Measurements from ENCODE around the gene ADRB1. TPM values are rescaled to one million over a fixed set of nuclear protein-coding genes. Genes with fewer than 3 reads are reported as not detected.

Gene ADRB1
- total and polyA plus RNA-seq, 4 donors: 6.6 to 21.4 (median 7.9) TPM

- ATAC-seq (ENCODE audit: insufficient read depth, low FRiP score): no peak
- Histone ChIP-seq H3K27ac (ENCODE audit: low read depth in 1 of 2, low read length in 1 of 2) (peak overlapping the region in 1 of 2 donors; percentile 33), H3K9ac (ENCODE audit: insufficient read depth in 1 of 2, low read length in 2 of 2) (no peak overlapping the region), H3K27me3 (ENCODE audit: control insufficient read depth in 3 of 3, insufficient read depth in 3 of 3, low read length in 2 of 3) (no peaks in the 10 kb centered on the region), H3K4me1 (ENCODE audit: control insufficient read depth in 5 of 5, insufficient read depth in 5 of 5, low read length in 5 of 5) (peaks cover 0 to 12% (median 9%) of the 10 kb centered on the region in 5 donors), H3K9me3 (ENCODE audit: control insufficient read depth in 4 of 4, insufficient read depth in 3 of 4, low read length in 3 of 4) (peaks cover 0 to 2% (median 0%) of the 10 kb centered on the region in 4 donors), H3K36me3 (ENCODE audit: control insufficient read depth in 4 of 4, insufficient read depth in 4 of 4, low read length in 4 of 4) (no peaks in the 10 kb centered on the region), H3K4me3 (no peak overlapping the region)
- TF ChIP-seq CTCF (IDR thresholded peaks at IDR 0.05; ENCODE audit: control extremely low read depth, extremely low read depth): no peak
- peak in 1 of 3 donors; percentile 51 for DNase-seq
- 84 to 91% methylated on average over 7 of the region's 7 CpGs for WGBS, 2 donors
These were observed 20.7 kb upstream of the ADRB1 start for GRCh38 chr10:114022766-114023597.

GRCh38 chr10:114024876-114025610 is 18.6 kb upstream of the ADRB1 start:
- peaks cover 0 to 2% (median 0%) of the 10 kb centered on the region in 4 donors for H3K9me3 ChIP-seq (ENCODE audit: control insufficient read depth in 4 of 4, insufficient read depth in 3 of 4, low read length in 3 of 4)

GRCh38 chr10:114025611-114026130 is 18.0 kb upstream of the ADRB1 start:
- Histone ChIP-seq H3K36me3 (ENCODE audit: control insufficient read depth in 4 of 4, insufficient read depth in 4 of 4, low read length in 4 of 4) (no peaks in the 10 kb centered on the region), H3K9me3 (ENCODE audit: control insufficient read depth in 4 of 4, insufficient read depth in 3 of 4, low read length in 3 of 4) (peaks cover 0 to 2% (median 0%) of the 10 kb centered on the region in 4 donors), H3K4me1 (ENCODE audit: control insufficient read depth in 5 of 5, insufficient read depth in 5 of 5, low read length in 5 of 5) (peaks cover 0 to 12% (median 9%) of the 10 kb centered on the region in 5 donors), H3K27ac (ENCODE audit: low read depth in 1 of 2, low read length in 1 of 2) (peak overlapping the region in 1 of 2 donors; percentile 84), H3K4me3 (no peak overlapping the region), H3K27me3 (ENCODE audit: control insufficient read depth in 3 of 3, insufficient read depth in 3 of 3, low read length in 2 of 3) (no peaks in the 10 kb centered on the region), H3K9ac (ENCODE audit: insufficient read depth in 1 of 2, low read length in 2 of 2) (no peak overlapping the region)
- no peak for TF ChIP-seq CTCF (IDR thresholded peaks at IDR 0.05; ENCODE audit: control extremely low read depth, extremely low read depth)
- no peak for DNase-seq
- ATAC-seq (ENCODE audit: insufficient read depth, low FRiP score): no peak
- 76 to 86% methylated on average over 12 of the region's 12 CpGs for WGBS, 2 donors

More at GRCh38 chr10:114024876-114025610, 18.6 kb upstream of the ADRB1 start:
- WGBS, 2 donors: 38 to 53% methylated on average over 12 of the region's 12 CpGs
- ATAC-seq (ENCODE audit: insufficient read depth, low FRiP score) (peak; percentile 64), DNase-seq (peak in 1 of 3 donors; percentile 55)
- Histone ChIP-seq H3K4me3 (no peak overlapping the region), H3K27ac (ENCODE audit: low read depth in 1 of 2, low read length in 1 of 2) (peak overlapping the region in 1 of 2 donors; percentile 87), H3K4me1 (ENCODE audit: control insufficient read depth in 5 of 5, insufficient read depth in 5 of 5, low read length in 5 of 5) (peaks cover 0 to 12% (median 9%) of the 10 kb centered on the region in 5 donors), H3K36me3 (ENCODE audit: control insufficient read depth in 4 of 4, insufficient read depth in 4 of 4, low read length in 4 of 4) (no peaks in the 10 kb centered on the region), H3K9ac (ENCODE audit: insufficient read depth in 1 of 2, low read length in 2 of 2) (no peak overlapping the region), H3K27me3 (ENCODE audit: control insufficient read depth in 3 of 3, insufficient read depth in 3 of 3, low read length in 2 of 3) (no peaks in the 10 kb centered on the region)
- TF ChIP-seq CTCF (IDR thresholded peaks at IDR 0.05; ENCODE audit: control extremely low read depth, extremely low read depth): no peak
